HCT116 (cell line): Measurements from ENCODE around the gene ITLN1. TPM values are rescaled to one million over a fixed set of nuclear protein-coding genes. Genes with fewer than 3 reads are reported as not detected.
"Not testable (repeated sequence)": the region's sequence is repeated elsewhere in the genome, so short reads cannot be mapped to it uniquely, and the experiment has no call there.

Experiments used
- ATAC-seq: fragments of 200-7000 bp; cut with Tn5 transposase; 2 replicates; pipeline ENCODE4 v1.9.1; 2020; ENCODE audit warnings: mild to moderate bottlenecking, moderate library complexity
- BruUV-seq: library from RNA; stranded (reverse); fragments of 400-500 nt; replicated peaks from 2 replicates; lab custom pipeline; 2021; lab: Mats Ljungman, UMichigan
- CTCF ChIA-PET: fragments of 300-600 bp; sonication (Branson Sonifier 250); formaldehyde crosslinking; loops from one replicate; lab custom pipeline; 2021; ENCODE audit warnings: antibody characterized with exemption; lab: Charles Lee
- POLR2A ChIA-PET: fragments of 300-600, 350-600 bp; sonication (Branson Sonifier 250); formaldehyde crosslinking; loops from one replicate; lab custom pipeline; 2021; ENCODE audit warnings: antibody characterized with exemption; lab: Charles Lee
- RAD21 ChIA-PET, 2 experiments: fragments of 300-600 bp; sonication (Branson Sonifier 250); formaldehyde crosslinking; loops; one replicate each; lab custom pipeline; 2023; ENCODE audit warnings: low total read pairs in 2 of 2; ENCODE audit not compliant: uncharacterized antibody in 2 of 2, unreplicated experiment in 2 of 2, low non-redundant PET in 1 of 2; lab: Charles Lee
- DNase-seq: peaks from one replicate; pipeline ENCODE4 v3.0.0-alpha.2; 2010; ENCODE audit warnings: low read depth, low spot score
- H2AFZ ChIP-seq: fragments of 200-600 bp; shearing (Covaris generic), sonication (generic); 2 replicates; pipeline ENCODE4 v1.6.1; 2017; ENCODE audit warnings: low read depth, mixed run types, mixed read lengths, antibody characterized with exemption, low read length; ENCODE audit not compliant: poor library complexity, severe bottlenecking
- H3K27ac ChIP-seq: 2 replicates; pipeline ENCODE4 v1.5.1; 2012; ENCODE audit warnings: low read depth, low read length
- H3K27me3 ChIP-seq: fragments of 200-600 bp; sonication (generic); 2 replicates; pipeline ENCODE4 v1.6.1; 2016; ENCODE audit warnings: mixed run types, low read length, mixed read lengths; ENCODE audit not compliant: insufficient read depth
- H3K36me3 ChIP-seq, 2 experiments: fragments of 200-500 bp in 1 of 2; fragments of 200-600 bp in 1 of 2; sonication (Bioruptor generic) in 1 of 2; sonication (generic) in 1 of 2; 2 replicates each; pipeline versions ENCODE4 v1.5.1 to v1.6.1; 2014 to 2016; ENCODE audit warnings: low read length in 2 of 2, inconsistent platforms in 1 of 2, mixed read lengths in 1 of 2, mixed run types in 1 of 2; ENCODE audit not compliant: insufficient read depth in 2 of 2, control insufficient read depth in 1 of 2
- H3K4me1 ChIP-seq, 2 experiments: fragments of 200-600 bp in 1 of 2; sonication (generic) in 1 of 2; 2 replicates each; pipeline versions ENCODE4 v1.5.1 to v1.6.1; 2012 to 2017; ENCODE audit warnings: low read length in 2 of 2, inconsistent platforms in 1 of 2, mild to moderate bottlenecking in 1 of 2, mixed read lengths in 1 of 2, mixed run types in 1 of 2, moderate library complexity in 1 of 2; ENCODE audit not compliant: insufficient read depth in 2 of 2, control insufficient read depth in 1 of 2
- H3K4me2 ChIP-seq: fragments of 200-600 bp; sonication (generic); 2 replicates; pipeline ENCODE4 v1.6.1; 2017; ENCODE audit warnings: mixed run types, low read length, mixed read lengths
- H3K4me3 ChIP-seq, 2 experiments: fragments of 200-600 bp in 1 of 2; sonication (generic) in 1 of 2; replicated peaks in 1 of 2; 2 replicates each; pipeline ENCODE4 v1.5.1; 2011 to 2016; ENCODE audit warnings: low read length in 2 of 2, control low read depth in 1 of 2, low read depth in 1 of 2, mild to moderate bottlenecking in 1 of 2, mixed read lengths in 1 of 2, mixed run types in 1 of 2
- H3K79me2 ChIP-seq: fragments of 200-600 bp; sonication (generic); 2 replicates; pipeline ENCODE4 v1.6.1; 2017; ENCODE audit warnings: mild to moderate bottlenecking, mixed run types, low read length, moderate library complexity, mixed read lengths; ENCODE audit not compliant: insufficient read depth
- H3K9ac ChIP-seq: fragments of 200-600 bp; sonication (generic); 2 replicates; pipeline ENCODE4 v1.6.1; 2016; ENCODE audit warnings: low read length, mixed read lengths
- H3K9me2 ChIP-seq: fragments of 200-600 bp; sonication (generic), shearing (Covaris generic); 2 replicates; pipeline ENCODE4 v1.6.1; 2017; ENCODE audit warnings: mixed run types, mild to moderate bottlenecking, moderate library complexity; ENCODE audit not compliant: insufficient read depth
- H3K9me3 ChIP-seq, 2 experiments: fragments of 200-500 bp in 1 of 2; fragments of 200-600 bp in 1 of 2; sonication (Bioruptor generic) in 1 of 2; sonication (generic) in 1 of 2; 2 replicates each; pipeline ENCODE4 v1.6.1; 2014 to 2017; ENCODE audit warnings: low read length in 2 of 2, mixed read lengths in 2 of 2, inconsistent platforms in 1 of 2, low read depth in 1 of 2, mild to moderate bottlenecking in 1 of 2, mixed run types in 1 of 2, moderate library complexity in 1 of 2; ENCODE audit not compliant: control insufficient read depth in 1 of 2, insufficient read depth in 1 of 2
- H4K20me1 ChIP-seq: fragments of 200-600 bp; sonication (generic), shearing (Covaris generic); 2 replicates; pipeline ENCODE4 v1.6.1; 2017; ENCODE audit warnings: mixed run types, mild to moderate bottlenecking, moderate library complexity; ENCODE audit not compliant: insufficient read depth
- CEBPB ChIP-seq: IDR thresholded peaks from 2 replicates; pipeline ENCODE4 v1.6.1; 2012; ENCODE audit warnings: low read depth
- EZH2phosphoT487 ChIP-seq: fragments of 200-600 bp; IDR thresholded peaks from 2 replicates; pipeline ENCODE4 v1.6.1; 2018; ENCODE audit warnings: antibody characterized with exemption, borderline replicate concordance
- RAD21 ChIP-seq: IDR thresholded peaks from 2 replicates; pipeline ENCODE4 v1.6.1; 2012; ENCODE audit warnings: low read depth, mild to moderate bottlenecking
- SP1 ChIP-seq: IDR thresholded peaks from 2 replicates; pipeline ENCODE4 v1.6.1; 2012; ENCODE audit warnings: low read depth
- ZFX ChIP-seq: fragments of 450-650 bp; IDR thresholded peaks from 2 replicates; pipeline ENCODE4 v1.6.1; 2017
- ZNF274 ChIP-seq: fragments of 200-500 bp; sonication (Bioruptor generic); IDR thresholded peaks from 2 replicates; pipeline ENCODE4 v1.6.1; 2014; ENCODE audit warnings: mild to moderate bottlenecking, low read depth, low read length, inconsistent platforms
- intact Hi-C: fragments of 100-400 bp; cut with micrococcal nuclease; formaldehyde crosslinking; loops from 2 replicates; pipeline ENCODE4 v1.10.0; 2022
- total RNA-seq: library from RNA; stranded (reverse); gene quantifications from one replicate; pipeline ENCODE4 v1.2.1, GENCODE V29; 2021; ENCODE audit not compliant: unreplicated experiment

ITLN1 gene
- total RNA-seq, 1 experiment from 2014 or later: not detected

- no peak for TF ChIP-seq ZNF274
- no peak for TF ChIP-seq SP1
- TF ChIP-seq ZFX: no peak
- no peak for TF ChIP-seq RAD21
- ATAC-seq (no peak), DNase-seq (no peak)
- intact Hi-C loops: no loop called here
- no peak overlapping the region for H3K27ac ChIP-seq
- no peaks in the 10 kb centered on the region for H3K9me2 ChIP-seq
- ChIA-PET POLR2A (no interaction called here), CTCF (no interaction called here), RAD21 (no interaction called here)
- H2AFZ ChIP-seq: no peak overlapping the region
- no peaks in the 10 kb centered on the region for H4K20me1 ChIP-seq
- H3K9ac ChIP-seq: no peak overlapping the region
- 0 out of 2 replicates have a peak, but pooled peaks cover 7% of the 10 kb centered on the region for H3K27me3 ChIP-seq
- no peaks in the 10 kb centered on the region for H3K36me3 ChIP-seq
- H3K79me2 ChIP-seq: no peaks in the 10 kb centered on the region
- no peak overlapping the region for H3K4me2 ChIP-seq
- no peaks in the 10 kb centered on the region for H3K4me1 ChIP-seq
- H3K4me3 ChIP-seq: no peak overlapping the region
- no TSS peak for BruUV-seq
- no peaks in the 10 kb centered on the region for H3K9me3 ChIP-seq
These were observed 20.6 kb upstream of the ITLN1 start for GRCh38 chr1:160905617-160905989.

- Histone ChIP-seq H3K4me1 (no peaks in the 10 kb centered on the region), H4K20me1 (no peaks in the 10 kb centered on the region), H3K27me3 (0 out of 2 replicates have a peak, but pooled peaks cover 7% of the 10 kb centered on the region), H2AFZ (no peak overlapping the region), H3K9me2 (no peaks in the 10 kb centered on the region), H3K79me2 (no peaks in the 10 kb centered on the region), H3K27ac (no peak overlapping the region), H3K9ac (no peak overlapping the region), H3K4me3 (no peak overlapping the region), H3K4me2 (no peak overlapping the region), H3K9me3 (no peaks in the 10 kb centered on the region), H3K36me3 (no peaks in the 10 kb centered on the region)
- POLR2A ChIA-PET: no interaction called here
- DNase-seq: no peak
- TF ChIP-seq CEBPB: no peak
- TF ChIP-seq EZH2phosphoT487: no peak
- intact Hi-C loops: no loop called here
- no TSS peak for BruUV-seq
- CTCF ChIA-PET: no interaction called here
- RAD21 ChIA-PET: no interaction called here
- ATAC-seq: no peak
These were observed 20.0 kb upstream of the ITLN1 start for GRCh38 chr1:160904783-160905616.

GRCh38 chr1:160902251-160902650, 17.3 kb upstream of the ITLN1 start:
- H4K20me1 ChIP-seq, H3K9me2 ChIP-seq, H3K4me3 ChIP-seq, H3K36me3 ChIP-seq, POLR2A ChIA-PET, H3K4me1 ChIP-seq, intact Hi-C loops, H2AFZ ChIP-seq, H3K79me2 ChIP-seq, CTCF ChIA-PET, H3K9me3 ChIP-seq, RAD21 ChIA-PET, DNase-seq, ATAC-seq, H3K27ac ChIP-seq, H3K27me3 ChIP-seq, H3K4me2 ChIP-seq, BruUV-seq, H3K9ac ChIP-seq: not testable (repeated sequence)
